SJSA1 (cell line): ENCODE results near the gene SUN1. TPM values are rescaled to one million over a fixed set of nuclear protein-coding genes. Genes with fewer than 3 reads are reported as not detected.
"Not testable (repeated sequence)": the region's sequence is repeated elsewhere in the genome, so short reads cannot be mapped to it uniquely, and the experiment has no call there.

ENCODE experiments used
- DNase-seq, 2 experiments: peaks; one replicate each; pipeline ENCODE4 v3.0.0-alpha.2; 2015 to 2020; ENCODE audit warnings: low spot score in 2 of 2, low read depth in 1 of 2
- H3K27ac ChIP-seq: fragments of 250-450 bp; sonication (Bioruptor Pico); 2 replicates; pipeline ENCODE4 v1.5.1; 2020; ENCODE audit warnings: mild to moderate bottlenecking, moderate library complexity
- H3K27me3 ChIP-seq: fragments of 250-450 bp; sonication (Bioruptor Pico); replicated peaks from 2 replicates; pipeline ENCODE4 v1.5.1; 2020; ENCODE audit warnings: mild to moderate bottlenecking, moderate library complexity
- H3K36me3 ChIP-seq: fragments of 250-450 bp; sonication (Bioruptor Pico); 2 replicates; pipeline ENCODE4 v1.5.1; 2020; ENCODE audit warnings: mild to moderate bottlenecking
- H3K4me1 ChIP-seq: fragments of 250-450 bp; sonication (Bioruptor Pico); replicated peaks from 2 replicates; pipeline ENCODE4 v1.6.1; 2021; ENCODE audit warnings: mild to moderate bottlenecking
- H3K4me3 ChIP-seq: fragments of 250-450 bp; sonication (Bioruptor Pico); 2 replicates; pipeline ENCODE4 v1.5.1; 2020; ENCODE audit warnings: mild to moderate bottlenecking
- H3K9me3 ChIP-seq: fragments of 250-450 bp; sonication (Bioruptor Pico); replicated peaks from 2 replicates; pipeline ENCODE4 v1.5.1; 2020; ENCODE audit warnings: mild to moderate bottlenecking
- total RNA-seq: library from RNA; depleted of rRNA; stranded (reverse); fragments of >200 nt; shearing (Covaris generic); gene quantifications from 2 replicates; pipeline ENCODE4 v1.2.3, GENCODE V29; 2014

The SUN1 gene
- total RNA-seq, 1 experiment from 2014 or later, result 115 TPM

DNA sequence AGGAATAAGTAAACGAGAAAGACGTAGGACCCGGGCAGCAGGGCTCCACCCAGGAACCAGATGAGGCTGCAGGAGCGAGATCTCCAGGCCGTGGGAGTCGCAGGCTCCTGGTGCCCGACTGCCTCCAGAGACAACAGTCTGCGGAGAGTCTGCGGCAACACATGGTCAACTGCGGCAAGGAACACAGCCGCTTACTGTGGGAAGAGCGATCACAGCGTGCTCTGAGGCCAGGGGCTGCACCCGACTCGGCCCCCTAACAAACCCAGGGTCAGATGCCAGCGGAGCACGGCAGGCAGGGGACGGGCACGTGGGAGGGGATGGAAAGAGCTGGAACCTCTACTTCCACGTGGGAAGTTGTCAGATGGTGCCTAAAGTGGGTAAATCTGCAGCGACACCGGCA lies 70.7 kb downstream of the SUN1 start:
- no peak overlapping the region for H3K4me3 ChIP-seq
- H3K36me3 ChIP-seq, result peaks cover 4% of the 10 kb centered on the region
- no peaks in the 10 kb centered on the region for H3K9me3 ChIP-seq
- no peak overlapping the region for H3K27ac ChIP-seq
- DNase-seq, result no peak
- no peaks in the 10 kb centered on the region for H3K27me3 ChIP-seq
- peaks cover 20% of the 10 kb centered on the region for H3K4me1 ChIP-seq

DNA sequence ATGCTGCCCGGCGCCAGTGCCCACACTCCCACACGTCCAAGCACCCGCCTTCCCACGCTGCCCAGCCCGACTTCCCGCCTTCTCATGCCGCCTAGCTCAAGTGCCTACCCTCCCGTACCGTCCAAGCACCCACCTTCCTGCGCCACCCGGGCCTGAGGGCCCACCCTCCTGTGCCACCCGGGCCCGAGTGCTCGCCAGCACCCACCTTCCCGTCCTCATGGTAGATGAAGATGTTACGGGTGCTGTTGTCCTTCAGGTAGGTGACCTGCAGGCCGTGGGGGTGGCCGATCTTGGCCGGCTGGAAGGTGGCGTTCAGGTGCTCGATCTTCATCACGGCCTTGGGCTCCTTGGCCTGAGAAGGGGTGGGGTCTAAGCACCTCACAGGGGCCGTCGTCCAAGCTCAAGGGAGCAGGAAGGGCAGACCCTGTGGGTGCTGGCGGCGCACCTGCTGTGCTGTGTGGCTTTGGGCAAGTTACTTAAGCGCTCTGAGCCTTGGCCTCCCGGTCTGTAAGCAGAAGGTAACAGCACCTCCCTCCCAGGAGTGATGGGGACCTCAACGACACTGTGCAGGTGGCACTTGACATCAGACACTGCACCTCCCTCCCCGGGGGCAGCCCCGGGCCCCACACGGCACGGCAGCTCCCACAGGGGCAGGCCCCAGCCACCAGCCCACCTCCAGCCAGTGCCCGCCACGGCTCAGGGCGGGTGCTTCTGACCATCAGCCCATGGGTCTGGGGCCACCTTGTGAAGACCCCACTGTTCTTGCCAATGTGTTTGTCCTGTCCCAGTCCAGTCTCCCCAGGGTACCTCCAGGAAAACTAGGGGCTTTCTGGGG lies 71.9 kb downstream of the SUN1 start:
- Histone ChIP-seq H3K4me3 (peak overlapping the region; percentile 7), H3K36me3 (no peaks in the 10 kb centered on the region), H3K27me3 (no peaks in the 10 kb centered on the region), H3K9me3 (no peaks in the 10 kb centered on the region), H3K27ac (0 out of 2 replicates have a peak overlapping the region, but pooled peaks have one; percentile 4), H3K4me1 (peaks cover 26% of the 10 kb centered on the region)
- no peak for DNase-seq

DNA sequence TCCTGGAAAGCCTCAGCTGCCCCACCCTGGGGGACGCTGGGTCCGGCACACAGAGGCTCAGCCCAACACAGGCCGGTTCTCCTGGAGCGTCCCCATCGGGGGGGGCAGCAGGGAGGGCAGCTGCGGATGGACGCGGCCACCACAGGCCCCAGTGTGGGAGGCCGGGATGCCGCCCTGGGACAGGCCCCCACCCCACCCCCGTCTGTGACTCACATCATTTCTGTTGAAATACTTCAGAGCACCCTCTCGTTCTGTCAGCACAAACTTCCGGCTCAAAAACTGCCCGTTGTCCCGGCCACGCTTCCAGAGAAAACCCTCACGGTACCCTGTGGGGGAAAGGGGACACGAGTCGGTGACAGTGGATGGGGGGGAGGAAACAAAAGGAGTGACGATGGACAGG lies 72.6 kb downstream of the SUN1 start:
- H3K36me3 ChIP-seq, result no peaks in the 10 kb centered on the region
- H3K9me3 ChIP-seq, result no peaks in the 10 kb centered on the region; the same call in 1 of the 2 replicates
- H3K27ac ChIP-seq, result 0 out of 2 replicates have a peak overlapping the region, but pooled peaks have one; percentile 4
- peaks cover 32% of the 10 kb centered on the region for H3K4me1 ChIP-seq
- H3K4me3 ChIP-seq, result peak overlapping the region; percentile 7
- DNase-seq, result peak; percentile 65 to 80
- H3K27me3 ChIP-seq, result no peaks in the 10 kb centered on the region

DNA sequence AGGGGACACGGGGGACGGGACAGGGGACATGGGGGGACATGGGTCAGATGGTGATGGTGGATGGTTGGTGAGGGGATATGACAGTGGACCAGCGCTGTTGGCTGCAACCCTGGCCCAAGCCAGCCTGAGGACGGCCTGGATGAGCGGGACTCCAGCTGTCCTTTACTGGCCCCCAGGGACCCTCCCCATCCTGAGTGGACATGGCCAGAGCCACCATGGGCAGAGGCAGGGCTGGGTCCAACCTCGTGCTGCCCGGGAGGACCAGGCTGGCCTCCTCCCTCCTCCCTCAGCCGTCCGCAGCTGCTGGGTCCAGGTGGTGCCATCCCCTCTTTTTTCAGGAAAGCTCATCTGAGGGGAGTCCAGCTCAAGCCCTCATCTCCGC lies 74.5 kb downstream of the SUN1 start:
- H3K9me3 ChIP-seq, result no peaks in the 10 kb centered on the region; the same call in 1 of the 2 replicates
- H3K36me3 ChIP-seq, result no peaks in the 10 kb centered on the region
- no peaks in the 10 kb centered on the region for H3K27me3 ChIP-seq
- H3K4me3 ChIP-seq, result no peak overlapping the region
- no peak for DNase-seq
- no peak overlapping the region for H3K27ac ChIP-seq
- H3K4me1 ChIP-seq, result peaks cover 27% of the 10 kb centered on the region

DNA sequence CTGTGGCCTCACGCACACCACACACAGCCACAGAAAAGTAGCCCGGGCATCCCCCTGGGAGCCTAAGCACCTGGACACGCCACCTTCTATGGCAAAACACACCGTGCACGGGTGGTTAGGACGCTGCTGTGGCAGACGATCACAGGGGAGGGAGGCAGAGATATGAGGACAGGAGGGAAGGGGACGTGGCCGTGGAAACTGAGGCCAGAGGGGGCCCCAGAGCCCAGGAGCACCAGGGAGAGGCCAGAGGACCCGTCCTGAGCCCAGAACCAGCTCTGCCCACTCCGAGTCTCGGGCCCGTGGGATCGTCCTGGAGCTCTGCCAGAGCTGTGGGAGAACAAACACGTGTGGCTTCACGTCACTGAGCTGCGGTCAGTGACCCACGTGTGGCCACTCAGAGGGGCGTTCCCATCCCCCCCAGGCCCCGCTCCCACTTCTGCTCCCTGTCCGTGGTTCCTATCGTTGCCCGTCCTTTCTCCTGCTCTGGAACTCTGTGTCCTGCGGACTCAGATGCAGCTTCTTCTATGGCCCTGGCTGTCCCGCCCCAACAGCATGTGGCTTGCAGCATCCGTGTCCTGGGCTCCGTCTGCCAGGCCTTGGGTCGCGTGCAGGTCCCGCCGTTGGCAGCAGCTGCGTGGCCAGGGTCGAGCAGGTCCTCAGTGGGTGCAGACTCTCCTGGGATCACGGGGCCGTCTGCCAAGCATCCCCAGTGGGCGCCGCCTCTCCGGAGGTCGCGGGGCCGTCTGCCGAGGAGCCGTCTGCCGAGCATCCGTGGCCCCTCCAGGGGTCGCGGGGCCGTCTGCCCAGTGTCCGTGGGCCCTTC lies 75.1 kb downstream of the SUN1 start:
- DNase-seq, result no peak
- H3K27ac ChIP-seq, result no peak overlapping the region
- H3K4me3 ChIP-seq, result no peak overlapping the region
- H3K4me1 ChIP-seq, result peaks cover 24% of the 10 kb centered on the region
- no peaks in the 10 kb centered on the region; the same call in 1 of the 2 replicates for H3K9me3 ChIP-seq
- no peaks in the 10 kb centered on the region for H3K36me3 ChIP-seq
- H3K27me3 ChIP-seq, result no peaks in the 10 kb centered on the region

DNA sequence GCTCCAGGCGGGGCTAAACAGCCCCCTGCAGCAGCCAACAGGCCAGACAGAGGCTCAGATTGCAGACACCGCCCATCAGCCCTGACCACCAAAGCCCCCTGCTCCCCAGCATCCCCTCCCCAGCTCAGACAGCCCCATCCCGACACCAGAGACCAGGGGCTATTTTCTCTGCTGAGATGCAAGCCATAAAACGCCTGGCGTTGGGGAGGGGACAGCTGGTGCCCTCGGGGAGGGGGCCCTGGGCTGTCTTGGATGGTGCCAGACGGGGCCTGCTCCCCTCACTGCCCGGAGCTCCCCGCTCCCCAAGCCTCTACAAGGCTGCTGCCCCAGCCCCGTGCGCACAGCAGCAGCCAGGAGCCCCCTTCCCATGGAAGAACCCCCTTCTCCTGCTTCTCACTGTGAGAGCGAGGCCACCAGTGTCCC lies 75.9 kb downstream of the SUN1 start:
- Histone ChIP-seq H3K4me3 (no peak overlapping the region), H3K9me3 (no peaks in the 10 kb centered on the region; the same call in 1 of the 2 replicates), H3K27me3 (no peaks in the 10 kb centered on the region), H3K27ac (no peak overlapping the region), H3K4me1 (peaks cover 24% of the 10 kb centered on the region), H3K36me3 (no peaks in the 10 kb centered on the region)
- DNase-seq, result no peak

DNA sequence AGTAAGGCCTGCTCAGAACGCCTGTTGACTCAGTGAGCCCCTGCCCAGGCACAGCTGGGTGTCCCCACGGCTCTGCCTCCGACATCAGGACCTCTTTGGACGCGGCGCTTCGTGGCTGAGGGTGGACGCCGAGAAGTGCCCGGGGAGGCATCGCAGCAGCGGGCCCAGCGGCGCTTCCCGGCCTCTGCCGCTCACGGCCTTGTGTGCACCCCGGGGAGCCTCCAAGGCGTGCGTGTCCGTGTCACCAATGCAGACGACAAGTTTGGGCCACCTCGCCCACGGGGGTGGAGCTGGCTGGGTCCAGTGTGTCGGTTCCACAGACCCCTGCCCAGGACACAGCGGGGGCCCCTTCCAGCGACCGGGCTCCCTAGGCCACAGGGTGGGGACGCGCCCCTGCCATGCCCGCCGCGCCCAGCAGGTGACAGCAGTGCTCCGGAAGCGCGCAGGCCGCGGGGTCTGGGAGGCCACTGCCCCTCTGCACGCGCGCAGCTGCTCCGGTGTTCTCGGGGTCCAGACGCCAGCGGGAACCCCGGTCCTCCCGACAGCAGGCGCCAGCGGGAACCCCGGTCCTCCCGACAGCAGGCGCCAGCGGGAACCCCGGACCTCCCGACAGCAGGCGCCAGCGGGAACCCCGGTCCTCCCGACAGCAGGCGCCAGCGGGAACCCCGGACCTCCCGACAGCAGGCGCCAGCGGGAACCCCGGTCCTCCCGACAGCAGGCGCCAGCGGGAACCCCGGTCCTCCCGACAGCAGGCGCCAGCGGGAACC lies 76.5 kb downstream of the SUN1 start:
- H3K36me3 ChIP-seq, H3K9me3 ChIP-seq, H3K4me3 ChIP-seq, H3K27me3 ChIP-seq: not testable (repeated sequence)
- Histone ChIP-seq H3K27ac (peak overlapping the region; percentile 32; the same call in 1 of the 2 replicates), H3K4me1 (peaks cover 28% of the 10 kb centered on the region)
- peak; percentile 39 to 70 for DNase-seq

DNA sequence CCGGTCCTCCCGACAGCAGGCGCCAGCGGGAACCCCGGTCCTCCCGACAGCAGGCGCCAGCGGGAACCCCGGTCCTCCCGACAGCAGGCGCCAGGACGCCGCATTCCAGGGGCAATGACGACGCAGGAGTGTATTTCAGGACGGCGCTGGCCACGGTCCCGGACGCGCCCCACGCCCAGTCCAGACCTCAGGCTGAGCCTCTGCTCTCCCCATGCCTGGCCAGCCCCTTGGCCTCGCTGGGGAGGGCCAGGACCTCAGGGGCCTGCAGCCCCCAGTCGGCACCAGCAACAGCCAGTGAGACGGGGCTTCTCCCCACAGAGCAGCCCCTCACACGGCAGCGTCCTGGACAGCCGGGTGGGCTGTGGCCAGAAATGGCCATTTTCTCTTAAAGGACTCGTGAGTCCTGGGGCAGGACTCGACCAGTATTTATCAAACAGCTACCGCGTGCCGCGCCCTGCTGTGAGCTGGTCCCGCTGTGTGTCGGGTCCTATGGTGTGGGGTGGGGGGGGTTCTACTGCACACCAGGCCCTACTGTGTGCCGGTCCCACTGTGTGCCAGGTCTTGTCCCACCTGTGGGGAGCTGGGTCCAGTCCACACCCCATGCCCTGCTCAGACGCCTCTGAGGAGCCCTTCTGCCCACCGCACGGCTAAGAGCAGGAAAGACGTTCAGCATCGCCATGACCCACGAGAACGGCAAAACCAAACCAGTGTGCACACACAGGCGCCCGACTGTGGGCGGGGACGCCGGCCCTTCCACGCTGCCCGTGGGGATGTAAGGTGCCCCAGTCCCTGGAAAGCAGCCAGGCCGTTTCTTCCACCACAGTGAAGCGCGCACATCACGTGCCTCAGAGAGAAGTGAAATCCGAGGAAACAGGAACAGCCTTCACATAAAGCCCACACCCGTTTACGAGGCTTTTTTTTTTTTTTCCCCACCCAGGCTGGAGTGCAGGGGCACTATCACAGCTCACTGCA lies 77.4 kb downstream of the SUN1 start:
- H3K4me1 ChIP-seq, result peaks cover 30% of the 10 kb centered on the region
- H3K36me3 ChIP-seq, result no peaks in the 10 kb centered on the region
- H3K4me3 ChIP-seq, result peak overlapping the region; percentile 14; the same call in 1 of the 2 replicates
- no peaks in the 10 kb centered on the region; the same call in 1 of the 2 replicates for H3K9me3 ChIP-seq
- H3K27ac ChIP-seq, result peak overlapping the region; percentile 57
- no peaks in the 10 kb centered on the region for H3K27me3 ChIP-seq
- peak; percentile 42 to 71 for DNase-seq

DNA sequence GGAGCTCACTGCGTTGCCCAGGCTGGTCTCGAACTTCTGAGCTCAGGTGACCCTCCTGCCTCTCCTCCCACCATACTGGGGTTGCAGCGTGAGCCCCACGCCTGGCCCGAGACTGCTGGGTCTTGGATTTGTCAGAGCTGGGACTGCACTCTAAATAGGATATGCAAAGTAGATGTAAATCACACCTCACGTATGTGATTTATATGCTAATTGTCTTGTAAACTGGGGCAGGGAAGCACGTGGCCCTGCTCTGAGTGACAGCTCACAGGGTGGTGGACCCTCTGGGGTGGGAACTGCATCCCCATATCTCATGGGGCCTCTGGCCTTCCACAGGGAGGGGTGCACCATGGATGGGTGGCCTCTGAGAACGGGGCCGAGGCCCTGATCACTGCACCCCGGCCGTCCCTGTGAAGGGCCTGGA lies 78.2 kb downstream of the SUN1 start:
- Histone ChIP-seq H3K36me3 (no peaks in the 10 kb centered on the region), H3K9me3 (no peaks in the 10 kb centered on the region; the same call in 1 of the 2 replicates), H3K4me3 (no peak overlapping the region), H3K4me1 (peaks cover 26% of the 10 kb centered on the region), H3K27ac (no peak overlapping the region), H3K27me3 (no peaks in the 10 kb centered on the region)
- DNase-seq, result no peak

DNA sequence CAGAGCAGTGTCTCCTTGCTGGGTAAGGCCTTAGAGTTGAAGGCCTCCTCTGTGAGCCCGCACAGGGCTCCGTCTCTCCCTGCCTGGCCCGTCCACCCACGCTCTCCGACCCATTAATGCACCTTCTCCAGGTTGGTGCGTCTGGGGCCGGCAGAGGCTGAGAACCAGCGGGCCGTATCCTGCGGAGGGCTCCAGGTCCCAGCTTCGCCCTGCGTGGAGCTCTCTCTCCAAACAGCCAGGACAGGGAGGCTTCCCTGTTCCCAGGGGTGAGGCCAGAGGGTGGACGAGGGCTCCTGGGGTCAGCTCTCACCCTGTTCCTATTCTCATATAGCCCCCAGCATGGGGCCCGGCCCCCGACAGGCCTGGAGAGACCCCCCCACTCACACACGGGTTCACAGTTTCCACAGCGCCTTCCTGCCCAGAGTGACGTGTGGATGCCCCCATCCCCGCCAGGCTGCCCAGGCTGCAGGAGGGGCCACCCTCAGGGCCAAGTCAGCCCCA lies 78.7 kb downstream of the SUN1 start:
- Histone ChIP-seq H3K27me3 (no peaks in the 10 kb centered on the region), H3K9me3 (no peaks in the 10 kb centered on the region; the same call in 1 of the 2 replicates), H3K4me1 (peaks cover 26% of the 10 kb centered on the region), H3K36me3 (no peaks in the 10 kb centered on the region), H3K27ac (no peak overlapping the region), H3K4me3 (no peak overlapping the region)
- DNase-seq, result no peak

DNA sequence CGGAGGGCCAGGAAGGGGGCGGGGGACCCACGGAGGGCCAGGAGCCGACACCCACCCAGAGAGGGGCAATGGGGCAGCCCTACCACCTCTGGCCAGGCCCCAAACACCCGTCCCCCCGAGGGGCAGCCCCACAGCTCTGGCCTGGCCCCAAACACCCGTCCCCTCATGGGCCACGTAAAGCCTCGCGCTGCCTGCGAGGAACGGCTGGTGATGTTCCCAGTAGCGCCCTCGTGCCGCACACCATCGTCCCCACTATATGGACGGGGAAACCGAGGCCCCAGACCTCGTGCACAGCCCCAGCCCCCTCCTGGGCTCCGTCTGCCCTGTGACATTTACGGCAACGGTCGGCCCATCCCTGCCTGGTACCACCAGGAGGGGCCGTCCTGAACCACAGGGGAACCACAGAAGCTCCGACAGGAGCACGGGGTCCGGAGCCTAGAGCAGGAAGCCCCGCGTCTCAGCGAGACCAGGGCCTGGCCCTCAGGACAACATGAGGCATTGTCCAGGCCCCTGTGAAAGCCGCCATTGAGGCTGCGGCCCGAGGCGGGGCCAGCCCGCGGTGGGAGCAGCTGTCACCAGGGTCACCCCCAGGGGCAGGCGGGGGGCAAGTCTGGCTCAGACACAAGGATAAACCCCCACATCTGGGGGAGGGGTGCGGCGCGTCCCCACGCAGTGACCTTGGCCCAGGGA lies 79.7 kb downstream of the SUN1 start:
- Histone ChIP-seq H3K36me3 (no peaks in the 10 kb centered on the region), H3K4me3 (no peak overlapping the region), H3K4me1 (peaks cover 26% of the 10 kb centered on the region), H3K27ac (no peak overlapping the region), H3K27me3 (no peaks in the 10 kb centered on the region), H3K9me3 (no peaks in the 10 kb centered on the region; the same call in 1 of the 2 replicates)
- DNase-seq, result no peak
